HG03045 (cell line): ENCODE results near the gene ZBTB43.
A peak's percentile ranks its signal among the peaks of the same experiment; 100 is the strongest.

ENCODE experiments used
- ATAC-seq: cut with Tn5 transposase; IDR thresholded peaks from one replicate; pipeline ENCODE4 v1.9.1; 2021; ENCODE audit warnings: mild to moderate bottlenecking, moderate library complexity; ENCODE audit not compliant: unreplicated experiment

ZBTB43 gene

DNA sequence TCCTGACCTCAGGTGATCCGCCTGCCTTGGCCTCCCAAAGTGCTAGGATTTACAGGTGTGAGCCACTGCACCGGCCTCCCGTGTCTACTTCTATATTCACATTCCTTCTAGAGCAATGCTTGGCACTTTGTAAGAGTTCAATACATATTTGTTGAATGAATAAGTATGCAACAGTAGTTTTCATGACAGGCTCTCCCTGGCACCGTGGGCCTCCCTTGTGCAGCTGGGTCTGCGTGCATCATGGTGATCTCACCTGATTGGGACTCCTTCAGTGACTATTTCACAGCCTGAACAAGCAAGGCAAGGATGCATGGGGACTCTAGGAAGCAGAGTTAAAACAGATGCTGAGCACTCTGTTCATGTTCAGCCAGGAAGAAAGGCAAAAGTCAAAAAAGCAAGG is 48.8 kb downstream of the ZBTB43 start:
- ATAC-seq, result no peak

DNA sequence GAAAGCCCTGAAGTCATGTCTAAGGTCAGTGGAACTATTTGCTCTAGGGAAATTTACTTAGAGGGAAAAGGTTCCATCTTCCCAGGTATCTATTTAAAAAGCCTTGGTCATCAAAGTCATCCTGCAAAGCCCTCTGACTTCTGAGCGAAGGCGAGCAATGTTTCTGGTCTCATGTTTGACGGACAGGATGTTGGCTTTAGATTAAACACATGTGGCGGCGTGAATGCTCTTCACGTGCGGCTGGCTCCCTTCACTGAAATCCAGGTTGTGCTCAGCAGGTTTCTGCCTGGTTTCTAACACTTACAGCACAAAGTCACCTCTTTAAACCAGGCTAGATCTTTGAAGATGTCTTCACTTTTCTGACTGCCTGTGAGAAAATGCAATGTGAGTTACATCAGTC is 49.9 kb downstream of the ZBTB43 start:
- no peak for ATAC-seq

DNA sequence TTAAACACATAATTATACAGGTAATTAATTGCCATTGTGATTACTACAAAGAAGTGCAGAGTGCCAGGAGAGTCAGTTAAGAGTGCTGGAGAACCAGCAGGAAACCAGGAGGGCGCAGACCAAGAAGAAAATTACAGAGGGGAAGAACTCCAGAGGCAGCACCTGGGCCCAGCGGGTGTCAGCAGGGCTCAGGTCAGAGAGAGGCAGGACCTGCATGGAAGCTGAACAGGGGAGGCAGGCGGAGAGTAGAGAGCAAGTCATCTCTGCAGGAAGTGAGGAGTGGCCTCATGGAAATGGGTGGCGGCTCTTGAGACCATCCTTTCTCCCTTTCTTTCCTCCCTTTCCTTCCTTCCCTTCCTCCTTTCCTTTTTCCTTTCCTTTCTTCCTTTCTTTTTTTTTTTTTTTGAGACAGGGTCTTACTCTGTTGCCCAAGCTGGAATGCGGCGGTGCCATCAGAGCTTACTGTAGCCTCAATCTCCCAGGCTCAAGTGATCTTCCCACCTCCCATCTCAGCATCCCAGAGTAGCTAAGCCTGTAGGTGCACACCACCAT is 51.6 kb downstream of the ZBTB43 start:
- no peak for ATAC-seq

DNA sequence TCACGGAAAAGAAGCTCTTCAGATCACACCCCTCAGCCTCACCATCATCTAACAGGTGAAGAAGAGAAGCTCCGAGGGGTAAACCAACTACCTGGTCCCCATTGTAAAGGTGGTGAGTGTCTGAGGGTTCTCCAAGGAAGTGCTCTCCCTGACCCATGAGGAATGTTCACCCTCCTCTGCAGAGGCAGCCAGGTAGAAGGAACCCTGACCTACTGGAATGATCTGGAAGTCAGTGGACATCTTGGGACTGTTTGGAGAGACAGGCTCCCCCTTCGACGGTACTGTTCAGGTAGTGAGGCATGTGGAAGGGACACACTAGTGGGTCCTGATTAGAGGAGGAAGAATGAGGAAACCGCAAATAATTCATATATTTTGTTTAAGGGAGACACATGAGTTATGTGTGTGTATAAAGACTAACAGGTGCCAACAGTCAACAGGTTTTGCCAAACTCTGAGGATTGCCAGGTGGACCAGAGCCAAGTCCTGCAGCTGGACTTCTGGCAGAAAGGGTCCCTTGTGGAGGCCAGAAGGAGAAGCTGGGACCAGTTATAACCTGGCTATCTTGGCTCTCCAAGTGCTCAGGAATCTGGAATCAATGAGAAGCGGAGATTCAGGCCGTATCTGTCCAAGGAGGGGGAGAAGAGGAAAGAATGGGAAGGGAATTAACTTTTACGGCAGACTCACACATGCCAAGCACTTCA is 52.6 kb downstream of the ZBTB43 start:
- no peak for ATAC-seq

DNA sequence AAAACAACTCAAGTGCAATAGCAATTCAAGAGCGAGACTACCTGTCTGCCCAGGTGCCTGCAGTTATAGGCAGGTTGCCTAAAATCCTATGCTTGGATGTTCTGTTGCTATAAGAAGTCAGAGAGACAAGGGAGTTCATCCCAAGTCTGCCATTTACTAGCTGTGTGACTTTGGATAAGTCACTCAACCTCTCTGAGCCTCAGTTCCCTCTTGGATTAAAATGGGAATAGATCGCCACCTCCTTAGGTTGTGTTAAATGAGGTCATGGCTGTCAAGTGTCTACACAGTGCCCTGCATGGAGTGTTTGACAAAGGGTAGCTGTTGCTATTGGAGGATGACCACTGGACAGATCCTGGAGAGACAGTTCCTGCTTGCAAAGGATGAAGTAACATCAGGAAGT is 54.3 kb downstream of the ZBTB43 start:
- ATAC-seq, result no peak

DNA sequence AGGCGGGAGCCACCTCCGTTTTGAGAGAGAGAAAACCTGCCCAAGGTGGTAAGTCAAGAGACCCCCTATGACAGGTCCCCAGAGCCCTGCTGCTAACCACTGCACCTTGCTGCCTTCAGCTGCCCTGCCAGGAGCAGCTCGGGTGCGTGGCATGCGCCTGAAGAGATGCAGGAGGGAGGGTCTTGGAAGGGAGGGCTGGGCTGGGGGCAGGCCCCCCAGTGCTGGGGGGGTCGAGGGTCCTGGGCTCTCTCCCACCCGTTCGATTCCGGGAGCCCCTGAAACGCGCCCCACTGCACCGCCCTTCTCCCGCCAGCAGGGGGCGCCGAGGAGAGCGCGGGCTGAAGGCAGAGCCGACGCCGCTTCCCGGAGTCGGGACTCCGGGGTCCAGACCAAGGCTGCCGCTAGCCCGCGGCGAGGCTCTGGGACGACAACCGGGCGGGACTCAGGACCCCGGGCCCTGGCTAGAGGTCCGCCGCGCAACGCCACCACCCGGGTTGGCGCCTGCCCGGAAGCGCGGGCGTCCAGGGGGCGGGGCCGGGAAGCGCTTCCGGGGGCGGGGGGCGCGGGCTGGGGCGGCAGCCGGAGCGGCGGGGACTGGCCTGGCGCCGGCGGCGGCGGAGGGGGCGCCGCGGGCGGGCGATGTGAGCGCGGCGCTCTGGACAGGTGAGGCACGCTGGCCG is 55.4 kb downstream of the ZBTB43 start, which contains the start of gene ZBTB34:
Gene ZBTB34, plus strand, starts transcription at position 563 of the 680 bp plus-strand sequence. CDS start 18,761 bp downstream, outside the sequence.
- ATAC-seq, result peak; percentile 58

DNA sequence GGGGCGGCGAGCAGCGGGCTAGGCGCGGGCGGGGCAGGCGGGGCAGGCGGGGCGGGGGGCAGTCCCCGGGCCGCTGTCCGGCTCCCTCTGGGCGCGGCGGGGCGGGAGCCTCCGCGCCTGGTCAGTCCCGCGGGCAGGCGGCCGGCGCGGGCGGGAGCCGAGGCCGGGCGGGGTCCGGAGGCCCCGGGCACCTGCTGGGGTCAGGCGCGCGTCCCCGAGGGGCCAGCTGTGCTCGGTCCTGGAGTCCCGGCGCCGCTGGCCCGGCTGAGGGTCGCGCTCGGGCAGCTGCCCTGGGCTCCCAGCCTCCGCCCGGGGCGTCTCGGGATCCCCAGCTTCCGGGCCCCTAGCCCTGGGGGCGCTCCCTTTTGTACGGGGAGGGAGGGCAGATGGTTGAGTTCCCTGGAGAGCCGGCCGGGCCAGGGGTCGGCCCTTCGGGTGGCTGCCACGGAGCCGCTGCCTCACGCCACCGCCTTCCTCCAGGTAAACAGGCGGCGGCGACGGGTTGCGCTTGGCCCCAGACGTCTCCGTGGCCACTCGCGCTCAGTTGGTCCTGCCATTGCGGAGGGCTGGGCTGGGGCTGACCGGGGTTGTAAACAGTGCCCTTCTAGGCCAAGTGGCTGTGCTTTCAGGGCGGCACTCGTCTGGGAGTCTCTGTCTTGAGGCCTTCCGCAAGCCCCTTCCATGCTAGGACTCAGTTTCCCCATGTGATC is 56.1 kb downstream of the ZBTB43 start:
- ATAC-seq, result peak; percentile 18

DNA sequence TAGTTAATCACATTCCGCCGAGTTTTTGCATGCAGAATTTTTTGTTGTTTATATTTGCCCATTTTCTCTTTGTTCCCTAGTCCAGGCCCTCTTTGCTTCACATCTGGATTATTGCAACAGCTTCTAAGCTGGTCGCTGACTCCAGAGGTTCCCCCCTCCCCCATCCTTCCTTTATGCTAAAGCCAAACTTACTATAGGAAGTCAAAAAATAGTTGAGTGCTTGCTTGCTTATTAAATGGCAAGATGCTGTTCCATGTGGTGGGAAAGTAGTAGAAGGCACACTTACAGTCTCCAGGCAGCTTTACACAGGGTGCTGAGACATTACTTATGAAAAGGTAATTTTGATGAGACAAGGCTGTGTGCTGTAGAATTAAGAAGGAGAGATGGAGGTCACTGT is 56.9 kb downstream of the ZBTB43 start:
- ATAC-seq, result no peak

DNA sequence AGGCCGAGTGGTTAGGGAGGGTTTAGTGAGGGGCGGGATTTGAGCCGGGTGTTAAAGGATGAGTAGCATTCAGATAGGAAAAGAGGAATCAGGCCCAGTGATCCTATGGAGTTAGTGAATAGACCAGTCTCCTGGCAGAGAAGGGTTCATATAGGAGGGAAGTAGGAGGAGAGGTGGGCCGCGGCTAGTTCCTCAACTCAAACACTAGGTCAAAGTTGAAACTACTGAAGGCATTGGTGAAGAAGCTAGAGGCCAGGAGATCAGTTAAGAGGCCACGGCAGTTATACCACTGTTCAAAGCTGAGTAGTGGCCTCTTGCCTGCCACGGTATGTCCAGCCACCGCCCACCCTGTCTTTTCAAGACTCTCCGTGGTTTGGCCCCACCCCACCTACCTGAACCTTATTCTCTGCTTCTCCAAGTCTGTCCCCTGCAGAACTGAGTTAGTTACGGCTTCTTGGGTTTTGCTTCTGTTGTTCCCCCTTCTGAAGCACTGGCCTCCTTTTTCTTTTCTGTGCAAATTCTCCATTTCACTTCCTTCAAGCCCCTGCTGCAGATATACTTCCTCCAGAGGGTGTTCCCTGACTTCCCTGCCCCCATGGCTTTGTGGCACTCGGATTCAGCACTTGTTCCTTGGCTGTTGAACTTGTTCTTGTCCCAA is 57.4 kb downstream of the ZBTB43 start:
- no peak for ATAC-seq

DNA sequence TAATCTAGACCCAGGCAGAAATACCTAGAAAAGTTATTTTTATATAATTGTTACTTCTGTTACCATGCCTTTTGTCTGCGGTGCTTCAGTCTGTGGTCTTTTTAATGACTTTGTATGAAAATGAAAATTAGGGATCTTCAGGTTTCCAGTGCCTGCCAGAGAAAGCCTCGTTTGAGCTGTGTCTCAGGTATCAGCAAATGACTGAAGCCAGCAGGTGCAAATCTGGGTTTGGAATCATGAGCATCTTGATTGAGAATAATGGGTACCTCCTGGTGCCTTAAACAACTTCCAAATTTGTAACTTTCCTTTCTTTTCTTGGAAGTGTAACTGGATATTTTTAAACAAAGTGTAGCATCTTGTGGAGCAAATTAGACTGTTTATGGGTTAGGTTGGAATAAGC is 59.9 kb downstream of the ZBTB43 start:
- ATAC-seq, result no peak

DNA sequence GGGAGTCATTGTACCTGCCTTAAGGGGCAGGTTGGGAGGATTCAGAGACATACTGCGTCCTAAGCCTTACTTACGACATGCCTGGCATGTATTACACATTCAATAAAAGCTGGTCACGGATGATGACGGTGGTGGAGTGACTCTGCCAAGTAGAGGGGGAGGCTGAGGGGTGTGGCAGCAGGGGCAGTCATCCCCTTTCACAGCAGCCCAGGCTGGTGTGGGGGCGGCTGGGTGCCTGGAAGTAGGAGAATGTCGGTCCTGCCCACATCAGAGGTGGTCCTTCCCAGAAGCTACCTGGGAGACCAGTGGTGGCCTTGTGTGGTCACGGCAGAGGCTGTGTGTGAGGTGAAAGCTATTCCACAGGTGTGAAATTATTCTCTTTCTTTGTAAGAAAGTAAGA is 64.5 kb downstream of the ZBTB43 start:
- ATAC-seq, result no peak

DNA sequence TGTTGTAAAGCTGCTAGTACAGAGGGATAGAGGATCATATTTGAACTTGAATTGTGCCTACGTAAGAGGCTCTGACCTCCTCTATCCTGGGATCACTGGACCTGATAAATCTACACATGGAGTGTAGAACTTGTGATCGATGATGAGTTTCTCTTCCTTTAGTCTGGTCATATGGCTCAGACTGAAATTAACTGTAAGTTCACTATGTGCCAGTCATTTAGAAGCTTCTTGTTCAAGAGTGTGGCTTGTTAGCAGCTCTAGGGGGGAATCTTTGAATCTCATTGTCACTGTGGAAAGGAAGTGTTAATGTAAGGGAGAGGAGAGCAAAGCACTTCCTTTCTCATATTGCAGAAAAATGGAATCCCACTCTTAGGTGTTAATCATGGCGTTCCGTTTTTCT is 67.7 kb downstream of the ZBTB43 start:
- ATAC-seq, result no peak

DNA sequence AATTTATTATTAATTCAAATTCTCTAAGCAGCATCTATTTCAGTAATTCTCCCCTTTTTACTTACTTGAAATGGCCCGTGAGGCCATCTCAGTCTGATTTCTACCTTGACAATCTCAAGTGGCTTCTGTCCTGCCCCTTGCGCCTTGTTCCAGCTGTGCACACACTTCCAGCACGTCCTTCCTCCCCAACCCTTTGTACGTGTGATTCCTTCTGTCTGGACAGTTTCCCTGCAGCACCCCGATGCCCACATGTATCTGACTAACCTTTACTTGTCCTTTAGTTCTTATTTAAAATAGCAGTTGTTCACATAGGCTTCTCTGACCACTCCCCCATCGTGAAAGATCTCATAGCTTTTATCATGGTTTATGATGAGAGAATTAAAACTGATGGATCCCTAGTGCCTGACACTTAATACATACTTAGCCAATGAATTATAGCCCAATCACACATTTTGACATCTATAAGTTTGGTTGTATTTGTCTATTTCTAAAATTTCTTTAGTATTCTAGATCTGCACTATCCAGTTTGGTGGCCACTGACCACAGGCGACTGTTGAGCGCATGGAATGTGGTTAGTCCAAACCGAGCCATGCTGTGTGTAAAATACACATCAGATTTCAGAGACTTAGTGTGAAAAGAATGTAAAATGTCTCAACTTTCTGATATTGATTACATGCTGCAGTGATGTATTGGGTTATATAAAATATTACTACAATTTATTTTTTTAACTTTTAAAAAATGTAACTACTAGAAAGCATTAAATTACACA is 69.9 kb downstream of the ZBTB43 start:
- ATAC-seq, result no peak

DNA sequence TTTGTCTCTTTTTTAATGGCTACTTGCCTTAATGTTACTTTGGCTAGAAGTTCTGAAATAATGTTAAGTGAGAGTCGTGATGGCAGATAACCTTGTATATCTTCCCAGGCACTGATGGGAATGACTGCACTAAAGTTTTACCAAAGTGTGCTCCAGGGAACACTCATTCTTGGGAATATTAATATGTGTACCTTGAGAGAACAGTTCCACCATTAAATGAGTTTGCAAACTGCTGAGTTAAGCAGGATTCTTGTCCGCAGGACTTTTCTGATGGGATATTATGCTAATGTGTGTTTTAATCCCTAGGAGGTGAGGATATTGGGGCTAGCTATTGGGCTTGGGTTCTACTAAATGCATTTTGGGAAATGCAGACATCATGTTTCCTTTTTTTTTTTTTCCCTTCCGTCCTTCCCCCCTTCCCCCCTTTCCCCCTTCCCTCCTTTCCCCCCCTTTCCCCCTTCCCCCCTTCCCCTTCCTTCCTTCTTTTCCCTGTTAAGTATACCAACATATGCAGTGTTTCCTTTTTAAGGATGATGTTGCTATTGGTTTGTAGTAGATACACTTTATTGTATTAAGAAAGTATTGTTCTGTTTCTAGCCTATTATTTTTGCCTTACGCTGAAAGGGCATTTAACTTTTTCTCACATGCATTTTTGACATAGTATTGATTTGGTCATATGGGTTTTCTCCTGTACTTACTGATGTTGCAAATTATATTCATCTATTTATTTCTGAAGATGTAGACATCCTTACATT is 71.1 kb downstream of the ZBTB43 start:
- ATAC-seq, result no peak

DNA sequence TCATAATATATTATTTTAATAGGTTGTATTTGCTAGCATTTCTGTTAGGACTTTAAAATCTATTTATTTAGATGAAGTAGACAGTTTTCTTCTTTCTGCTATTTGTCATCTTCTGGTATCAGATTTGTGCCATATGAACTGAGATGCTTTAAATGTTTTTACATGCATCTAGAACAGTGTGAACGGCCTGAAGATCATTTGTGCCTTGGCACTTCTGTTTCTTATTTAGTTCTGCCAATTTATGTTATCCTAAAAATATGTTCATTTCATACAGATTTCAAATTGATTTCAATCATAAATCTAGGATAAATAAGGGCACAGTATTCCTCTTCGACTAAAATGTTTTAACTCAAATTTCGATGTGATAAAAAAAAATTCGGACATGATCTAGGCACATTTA is 71.7 kb downstream of the ZBTB43 start:
- no peak for ATAC-seq

DNA sequence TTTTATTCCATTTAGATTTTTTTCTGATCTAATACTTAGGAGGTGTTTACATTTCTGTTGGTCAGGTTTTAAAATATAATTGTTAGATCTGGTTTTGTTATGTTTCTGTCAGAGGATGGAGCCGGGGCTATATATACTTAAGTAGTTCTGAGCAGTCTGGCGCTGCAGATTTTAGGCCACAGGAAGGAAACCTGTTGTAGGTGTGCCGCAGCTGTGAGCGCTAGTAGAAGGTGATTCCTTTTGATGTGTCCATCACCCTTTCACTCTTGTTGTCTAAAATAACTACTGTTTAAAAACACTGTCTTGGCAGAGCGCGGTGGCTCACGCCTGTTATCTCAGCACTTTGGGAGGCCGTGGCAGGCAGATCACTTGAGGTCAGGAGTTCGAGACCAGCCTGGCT is 72.6 kb downstream of the ZBTB43 start:
- ATAC-seq, result no peak

DNA sequence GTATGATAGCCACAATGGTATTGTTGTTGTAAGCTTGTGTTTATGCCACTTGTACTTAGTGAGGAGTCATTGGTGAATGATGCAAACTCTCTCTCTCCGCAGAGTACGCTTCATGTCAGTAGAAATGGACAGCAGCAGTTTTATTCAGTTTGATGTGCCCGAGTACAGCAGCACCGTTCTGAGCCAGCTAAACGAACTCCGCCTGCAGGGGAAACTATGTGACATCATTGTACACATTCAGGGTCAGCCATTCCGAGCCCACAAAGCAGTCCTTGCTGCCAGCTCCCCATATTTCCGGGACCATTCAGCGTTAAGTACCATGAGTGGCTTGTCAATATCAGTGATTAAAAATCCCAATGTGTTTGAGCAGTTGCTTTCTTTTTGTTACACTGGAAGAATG is 74.4 kb downstream of the ZBTB43 start:
- ATAC-seq, result no peak

DNA sequence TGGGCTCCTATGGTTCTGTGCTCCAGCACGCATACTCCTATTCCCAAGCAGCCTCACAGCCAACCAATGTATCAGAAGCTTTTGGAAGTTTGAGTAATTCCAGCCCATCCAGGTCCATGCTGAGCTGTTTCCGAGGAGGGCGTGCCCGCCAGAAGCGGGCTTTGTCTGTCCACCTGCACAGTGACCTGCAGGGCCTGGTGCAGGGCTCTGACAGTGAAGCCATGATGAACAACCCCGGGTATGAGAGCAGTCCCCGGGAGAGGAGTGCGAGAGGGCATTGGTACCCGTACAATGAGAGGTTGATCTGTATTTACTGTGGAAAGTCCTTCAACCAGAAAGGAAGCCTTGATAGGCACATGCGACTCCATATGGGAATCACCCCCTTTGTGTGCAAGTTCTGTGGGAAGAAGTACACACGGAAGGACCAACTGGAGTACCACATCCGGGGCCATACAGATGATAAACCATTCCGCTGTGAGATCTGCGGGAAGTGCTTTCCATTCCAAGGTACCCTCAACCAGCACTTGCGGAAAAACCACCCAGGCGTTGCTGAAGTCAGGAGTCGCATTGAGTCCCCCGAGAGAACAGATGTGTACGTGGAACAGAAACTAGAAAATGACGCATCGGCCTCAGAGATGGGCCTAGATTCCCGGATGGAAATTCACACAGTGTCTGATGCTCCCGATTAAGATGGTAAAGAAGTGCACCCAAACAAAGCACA is 75.5 kb downstream of the ZBTB43 start:
- ATAC-seq, result no peak

DNA sequence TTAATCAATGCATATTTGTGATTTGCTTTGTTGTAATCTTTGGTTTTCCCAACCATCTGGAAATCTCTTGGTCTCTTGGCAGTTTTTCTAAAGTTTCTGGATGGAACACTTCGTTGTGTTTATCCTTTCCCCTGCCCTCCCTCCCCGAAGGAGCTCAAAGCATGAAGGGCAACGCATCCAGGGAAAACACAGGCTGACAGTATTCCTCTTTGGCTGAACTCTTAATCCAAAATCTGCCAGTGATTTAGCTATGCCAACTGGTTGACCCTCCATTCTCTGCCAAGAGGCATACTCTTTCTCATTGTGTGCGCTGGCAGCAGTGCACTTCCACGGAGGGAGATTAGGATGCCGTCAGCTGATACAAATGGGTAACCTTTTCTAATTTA is 76.1 kb downstream of the ZBTB43 start:
- ATAC-seq, result no peak
